NCI-H1048 (cell line): ENCODE measurements around the gene EYA2.

Source experiments
- DNase-seq: peaks from one replicate; lab custom pipeline; 2025; lab: John Stamatoyannopoulos, UW

EYA2 gene

GRCh38 chr20:47227119-47227518, 332.5 kb downstream of the EYA2 start:
- DNase-seq, result no peak

GRCh38 chr20:47227576-47227975, 332.9 kb downstream of the EYA2 start:
- no peak for DNase-seq

GRCh38 chr20:47228654-47229053, 334.0 kb downstream of the EYA2 start:
- DNase-seq, result no peak

- no peak for DNase-seq
Measured at GRCh38 chr20:47230811-47231256, 336.2 kb downstream of the EYA2 start.

- no peak for DNase-seq
Measured at GRCh38 chr20:47231382-47232039, 336.9 kb downstream of the EYA2 start.

- DNase-seq, result no peak
Measured at GRCh38 chr20:47232518-47232917, 337.9 kb downstream of the EYA2 start.

GRCh38 chr20:47233333-47234188, 338.9 kb downstream of the EYA2 start:
- DNase-seq, result no peak

- no peak for DNase-seq
Measured at GRCh38 chr20:47235111-47235510, 340.5 kb downstream of the EYA2 start.

- no peak for DNase-seq
Measured at GRCh38 chr20:47235853-47236638, 341.4 kb downstream of the EYA2 start.

- DNase-seq, result no peak
Measured at GRCh38 chr20:47236639-47236900, 341.9 kb downstream of the EYA2 start.

GRCh38 chr20:47237715-47238114, 343.1 kb downstream of the EYA2 start:
- DNase-seq, result no peak
